GM21825 (cell line): ENCODE measurements around the gene PTPRT.

Source experiments
- ATAC-seq: cut with Tn5 transposase; IDR thresholded peaks from one replicate; pipeline ENCODE4 v1.9.1; 2021; ENCODE audit warnings: mild to moderate bottlenecking, moderate library complexity; ENCODE audit not compliant: unreplicated experiment

PTPRT gene

GRCh38 chr20:42341654-42342053 is 848.1 kb downstream of the PTPRT start:
- ATAC-seq: no peak

- ATAC-seq: no peak
These were observed 849.3 kb downstream of the PTPRT start for GRCh38 chr20:42340368-42340767.

GRCh38 chr20:42338294-42339201 is 851.2 kb downstream of the PTPRT start:
- ATAC-seq: no peak

- no peak for ATAC-seq
These were observed 853.1 kb downstream of the PTPRT start for GRCh38 chr20:42336576-42336975.

GRCh38 chr20:42319252-42320013 is 870.3 kb downstream of the PTPRT start:
- ATAC-seq: no peak

- ATAC-seq: no peak
These were observed 876.0 kb downstream of the PTPRT start for GRCh38 chr20:42313704-42314103.

- no peak for ATAC-seq
These were observed 880.7 kb downstream of the PTPRT start for GRCh38 chr20:42309050-42309449.

GRCh38 chr20:42308171-42308570 is 881.5 kb downstream of the PTPRT start:
- no peak for ATAC-seq

GRCh38 chr20:42295592-42295991 is 894.1 kb downstream of the PTPRT start:
- no peak for ATAC-seq

- ATAC-seq: no peak
These were observed 894.7 kb downstream of the PTPRT start for GRCh38 chr20:42294976-42295375.

- no peak for ATAC-seq
These were observed 907.9 kb downstream of the PTPRT start for GRCh38 chr20:42281801-42282200.

- ATAC-seq: no peak
These were observed 912.7 kb downstream of the PTPRT start for GRCh38 chr20:42276718-42277602.

- ATAC-seq: no peak
These were observed 914.7 kb downstream of the PTPRT start for GRCh38 chr20:42274986-42275385.

- ATAC-seq: no peak
These were observed 917.2 kb downstream of the PTPRT start for GRCh38 chr20:42272516-42272915.

GRCh38 chr20:42270539-42270938 is 919.2 kb downstream of the PTPRT start:
- no peak for ATAC-seq

- ATAC-seq: no peak
These were observed 921.8 kb downstream of the PTPRT start for GRCh38 chr20:42267793-42268384.

GRCh38 chr20:42261766-42262270 is 927.9 kb downstream of the PTPRT start:
- ATAC-seq: no peak

GRCh38 chr20:42260184-42260583 is 929.5 kb downstream of the PTPRT start:
- no peak for ATAC-seq

- no peak for ATAC-seq
These were observed 930.3 kb downstream of the PTPRT start for GRCh38 chr20:42259389-42259788.

- ATAC-seq: no peak
These were observed 931.0 kb downstream of the PTPRT start for GRCh38 chr20:42258564-42259302.
